ENCODE measurements around the gene KDF1. TPM values are rescaled to one million over a fixed set of nuclear protein-coding genes. Genes with fewer than 3 reads are reported as not detected.

The KDF1 gene
- total and polyA plus RNA-seq, 2 of the 13 experiments (the other 11 are each of a cell fraction or from before 2014, with no cell fraction given): 1.9 to 4.9 TPM

- TF ChIP-seq, protein P1, sequence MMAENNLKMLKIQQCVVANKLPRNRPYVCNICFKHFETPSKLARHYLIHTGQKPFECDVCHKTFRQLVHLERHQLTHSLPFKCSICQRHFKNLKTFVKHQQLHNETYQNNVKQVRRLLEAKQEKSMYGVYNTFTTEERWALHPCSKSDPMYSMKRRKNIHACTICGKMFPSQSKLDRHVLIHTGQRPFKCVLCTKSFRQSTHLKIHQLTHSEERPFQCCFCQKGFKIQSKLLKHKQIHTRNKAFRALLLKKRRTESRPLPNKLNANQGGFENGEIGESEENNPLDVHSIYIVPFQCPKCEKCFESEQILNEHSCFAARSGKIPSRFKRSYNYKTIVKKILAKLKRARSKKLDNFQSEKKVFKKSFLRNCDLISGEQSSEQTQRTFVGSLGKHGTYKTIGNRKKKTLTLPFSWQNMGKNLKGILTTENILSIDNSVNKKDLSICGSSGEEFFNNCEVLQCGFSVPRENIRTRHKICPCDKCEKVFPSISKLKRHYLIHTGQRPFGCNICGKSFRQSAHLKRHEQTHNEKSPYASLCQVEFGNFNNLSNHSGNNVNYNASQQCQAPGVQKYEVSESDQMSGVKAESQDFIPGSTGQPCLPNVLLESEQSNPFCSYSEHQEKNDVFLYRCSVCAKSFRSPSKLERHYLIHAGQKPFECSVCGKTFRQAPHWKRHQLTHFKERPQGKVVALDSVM (CRISPR knock-in tag; IDR thresholded peaks at IDR 0.05): no peak
- TF ChIP-seq FOXM1 (CRISPR knock-in tag; IDR thresholded peaks at IDR 0.05) (no peak), FOXO4 (CRISPR knock-in tag; conservative IDR thresholded peaks at IDR 0.05) (0 out of 2 replicates have a peak, but pooled peaks have one; percentile 14), ZMYM4 (CRISPR knock-in tag; IDR thresholded peaks at IDR 0.05) (no peak; the same call in 1 of the 2 replicates), ZNF709 (CRISPR knock-in tag; IDR thresholded peaks at IDR 0.05) (no peak), ZNF432 (CRISPR knock-in tag; IDR thresholded peaks at IDR 0.05; ENCODE audit: borderline replicate concordance) (no peak), CBX5 (CRISPR knock-in tag; IDR thresholded peaks at IDR 0.05; ENCODE audit: borderline replicate concordance) (peak; percentile 12; the same call in 1 of the 2 replicates), POLR2G (IDR thresholded peaks at IDR 0.05; ENCODE audit: low read depth, low read length) (peak; percentile 74; the same call in 1 of the 2 replicates), BRD4 (CRISPR knock-in tag; IDR thresholded peaks at IDR 0.05) (no peak), ZBTB38 (CRISPR knock-in tag; IDR thresholded peaks at IDR 0.05) (no peak), ZBTB37 (CRISPR knock-in tag; IDR thresholded peaks at IDR 0.05) (peak; percentile 83; the same call in 1 of the 2 replicates), ZNF3 (CRISPR knock-in tag; IDR thresholded peaks at IDR 0.05) (no peak), NFATC3 (CRISPR knock-in tag; IDR thresholded peaks at IDR 0.05) (no peak), HOXA9 (CRISPR knock-in tag; IDR thresholded peaks at IDR 0.05; ENCODE audit: borderline replicate concordance) (no peak), ZFP82 (CRISPR knock-in tag; IDR thresholded peaks at IDR 0.05; ENCODE audit: borderline replicate concordance) (no peak), KAT7 (CRISPR knock-in tag; IDR thresholded peaks at IDR 0.05; ENCODE audit: borderline replicate concordance) (no peak), ZNF451 (CRISPR knock-in tag; IDR thresholded peaks at IDR 0.05) (no peak), YY1 (IDR thresholded peaks at IDR 0.05; ENCODE audit: insufficient read depth, insufficient replicate concordance, low read depth, low read length) (peak; percentile 29), ZNF614 (CRISPR knock-in tag; IDR thresholded peaks at IDR 0.05; ENCODE audit: borderline replicate concordance) (peak; percentile 87; the same call in 1 of the 2 replicates), MBD4 (IDR thresholded peaks at IDR 0.05; ENCODE audit: borderline replicate concordance, low read length) (peak; percentile 91; the same call in 1 of the 2 replicates)
- TF ChIP-seq, protein P2, sequence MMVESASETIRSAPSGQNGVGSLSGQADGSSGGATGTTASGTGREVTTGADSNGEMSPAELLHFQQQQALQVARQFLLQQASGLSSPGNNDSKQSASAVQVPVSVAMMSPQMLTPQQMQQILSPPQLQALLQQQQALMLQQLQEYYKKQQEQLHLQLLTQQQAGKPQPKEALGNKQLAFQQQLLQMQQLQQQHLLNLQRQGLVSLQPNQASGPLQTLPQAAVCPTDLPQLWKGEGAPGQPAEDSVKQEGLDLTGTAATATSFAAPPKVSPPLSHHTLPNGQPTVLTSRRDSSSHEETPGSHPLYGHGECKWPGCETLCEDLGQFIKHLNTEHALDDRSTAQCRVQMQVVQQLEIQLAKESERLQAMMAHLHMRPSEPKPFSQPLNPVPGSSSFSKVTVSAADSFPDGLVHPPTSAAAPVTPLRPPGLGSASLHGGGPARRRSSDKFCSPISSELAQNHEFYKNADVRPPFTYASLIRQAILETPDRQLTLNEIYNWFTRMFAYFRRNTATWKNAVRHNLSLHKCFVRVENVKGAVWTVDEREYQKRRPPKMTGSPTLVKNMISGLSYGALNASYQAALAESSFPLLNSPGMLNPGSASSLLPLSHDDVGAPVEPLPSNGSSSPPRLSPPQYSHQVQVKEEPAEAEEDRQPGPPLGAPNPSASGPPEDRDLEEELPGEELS (CRISPR knock-in tag; IDR thresholded peaks at IDR 0.05): peak; percentile 93
These were observed 49.7 kb downstream of the KDF1 start (continued) for GRCh38 chr1:26910343-26911160.
